H1 (cell line): ENCODE data around the gene APOL3. TPM values are rescaled to one million over a fixed set of nuclear protein-coding genes. Genes with fewer than 3 reads are reported as not detected.
A peak's percentile ranks its signal among the peaks of the same experiment; 100 is the strongest.

Source experiments
- CTCF ChIA-PET: fragments of 300-600 bp; sonication (Branson Sonifier 250); formaldehyde crosslinking; loops from one replicate; lab custom pipeline; 2021; ENCODE audit not compliant: partially characterized antibody; lab: Charles Lee
- POLR2A ChIA-PET: fragments of 300-600 bp; sonication (Branson Sonifier 250); formaldehyde crosslinking; loops from one replicate; lab custom pipeline; 2021; ENCODE audit warnings: inconsistent platforms; ENCODE audit not compliant: partially characterized antibody; lab: Charles Lee
- DNase-seq, 2 experiments: peaks; one replicate each; pipeline versions ENCODE4 v3.0.0 to v3.0.0-alpha.2; 2010 to 2022; ENCODE audit warnings: low spot score in 2 of 2, low read depth in 1 of 2, mixed read lengths in 1 of 2
- FAIRE-seq: peaks from 2 replicates; lab custom pipeline; 2011; peaks lifted over from hg19 to GRCh38; lab: Jason Lieb, UNC
- H2AFZ ChIP-seq: 2 replicates; pipeline ENCODE4 v1.8.1; 2012; ENCODE audit warnings: low read length, inconsistent platforms
- H2AK5ac ChIP-seq: 2 replicates; pipeline ENCODE4 v1.6.1; 2013; ENCODE audit warnings: low read depth, low read length
- H2BK120ac ChIP-seq: replicated peaks from 2 replicates; pipeline ENCODE3; 2013; ENCODE audit warnings: low read depth, low read length, inconsistent platforms
- H2BK12ac ChIP-seq: 2 replicates; pipeline ENCODE4 v1.6.1; 2013; ENCODE audit warnings: low read depth, low read length
- H2BK15ac ChIP-seq: 2 replicates; pipeline ENCODE4 v1.6.1; 2013; ENCODE audit warnings: low read length
- H2BK20ac ChIP-seq: 2 replicates; pipeline ENCODE4 v1.6.1; 2013; ENCODE audit warnings: low read length
- H2BK5ac ChIP-seq: 2 replicates; pipeline ENCODE4 v1.6.1; 2013; ENCODE audit warnings: low read depth, low read length
- H3K14ac ChIP-seq: 2 replicates; pipeline ENCODE4 v1.6.1; 2013; ENCODE audit warnings: inconsistent platforms; ENCODE audit not compliant: insufficient read length
- H3K18ac ChIP-seq: 2 replicates; pipeline ENCODE4 v1.6.1; 2013; ENCODE audit warnings: low read length; ENCODE audit errors: extremely low read depth
- H3K23ac ChIP-seq: 2 replicates; pipeline ENCODE4 v1.6.1; 2013; ENCODE audit warnings: inconsistent platforms; ENCODE audit not compliant: insufficient read length
- H3K23me2 ChIP-seq: 2 replicates; pipeline ENCODE4 v1.6.1; 2013; ENCODE audit warnings: low read depth, low read length
- H3K27ac ChIP-seq: 2 replicates; pipeline ENCODE4 v1.6.1; 2011; ENCODE audit warnings: low read depth, low read length, inconsistent platforms
- H3K27me3 ChIP-seq, 4 experiments: replicated peaks in 1 of 4; 1 replicate in 1 of 4; 2 replicates in 3 of 4; pipeline versions ENCODE4 v1.6.1 to v1.8.1; 2011 to 2013; ENCODE audit warnings: low read length in 3 of 4, mild to moderate bottlenecking in 3 of 4, inconsistent platforms in 2 of 4, mixed read lengths in 2 of 4, moderate library complexity in 1 of 4; ENCODE audit not compliant: control insufficient read depth in 3 of 4, insufficient read depth in 3 of 4; ENCODE audit errors: extremely low read depth in 1 of 4
- H3K36me3 ChIP-seq, 4 experiments: 2 replicates each; pipeline versions ENCODE4 v1.6.1 to v1.8.1; 2011 to 2013; ENCODE audit warnings: mild to moderate bottlenecking in 4 of 4, low read length in 3 of 4, moderate library complexity in 2 of 4, control low read depth in 1 of 4, inconsistent platforms in 1 of 4; ENCODE audit not compliant: insufficient read depth in 4 of 4, control insufficient read depth in 2 of 4
- H3K4ac ChIP-seq: replicated peaks from 2 replicates; pipeline ENCODE3; 2013; ENCODE audit warnings: low read length, low read depth, mixed read lengths, inconsistent platforms; ENCODE audit not compliant: insufficient read length
- H3K4me1 ChIP-seq, 4 experiments: replicated peaks in 1 of 4; 1 replicate in 1 of 4; 2 replicates in 3 of 4; pipeline versions ENCODE4 v1.6.1 to v1.8.1; 2011 to 2013; ENCODE audit warnings: low read length in 3 of 4, inconsistent platforms in 2 of 4, mixed read lengths in 1 of 4; ENCODE audit not compliant: insufficient read depth in 4 of 4, control insufficient read depth in 3 of 4
- H3K4me2 ChIP-seq, 2 experiments: 2 replicates each; pipeline versions ENCODE4 v1.6.1 to v1.8.1; 2011 to 2013; ENCODE audit warnings: low read depth in 2 of 2, low read length in 2 of 2, control low read depth in 1 of 2, inconsistent platforms in 1 of 2, mild to moderate bottlenecking in 1 of 2; ENCODE audit not compliant: insufficient read depth in 1 of 2
- H3K4me3 ChIP-seq, 4 experiments: fragments of 200-600, 300-600 bp in 1 of 4; sonication (generic), shearing (Covaris generic), sonication (Bioruptor Twin) in 1 of 4; 2 replicates each; pipeline versions ENCODE4 v1.5.1 to v1.8.1; 2011 to 2016; ENCODE audit warnings: low read length in 4 of 4, low read depth in 3 of 4, control low read depth in 2 of 4, inconsistent platforms in 2 of 4, mild to moderate bottlenecking in 2 of 4, mixed read lengths in 1 of 4, moderate library complexity in 1 of 4; ENCODE audit not compliant: insufficient read depth in 2 of 4; ENCODE audit errors: extremely low read depth in 1 of 4
- H3K56ac ChIP-seq: replicated peaks from 2 replicates; pipeline ENCODE3; 2013; ENCODE audit warnings: low read depth, mild to moderate bottlenecking, mixed read lengths, low read length, inconsistent platforms; ENCODE audit not compliant: insufficient read length
- H3K79me1 ChIP-seq: 2 replicates; pipeline ENCODE4 v1.6.1; 2013; ENCODE audit warnings: low read depth, low read length, control low read depth
- H3K79me2 ChIP-seq, 2 experiments: 2 replicates each; pipeline versions ENCODE4 v1.6.1 to v1.8.1; 2012 to 2013; ENCODE audit warnings: low read length in 2 of 2, mild to moderate bottlenecking in 2 of 2, inconsistent platforms in 1 of 2; ENCODE audit not compliant: insufficient read depth in 2 of 2, control insufficient read depth in 1 of 2
- H3K9ac ChIP-seq, 4 experiments: replicated peaks in 1 of 4; 1 replicate in 1 of 4; 2 replicates in 3 of 4; pipeline versions ENCODE4 v1.6.1 to v1.8.1; 2011 to 2013; ENCODE audit warnings: low read depth in 3 of 4, low read length in 3 of 4, control low read depth in 2 of 4, mild to moderate bottlenecking in 2 of 4, moderate library complexity in 2 of 4, inconsistent platforms in 1 of 4; ENCODE audit errors: extremely low read depth in 1 of 4
- H3K9me3 ChIP-seq, 2 experiments: 2 replicates each; pipeline versions ENCODE4 v1.6.1 to v1.8.1; 2012 to 2013; ENCODE audit warnings: mild to moderate bottlenecking in 2 of 2, moderate library complexity in 2 of 2, control low read depth in 1 of 2, inconsistent platforms in 1 of 2, low read depth in 1 of 2, low read length in 1 of 2, mixed read lengths in 1 of 2; ENCODE audit not compliant: insufficient read depth in 2 of 2
- H4K20me1 ChIP-seq, 2 experiments: replicated peaks in 1 of 2; 2 replicates each; pipeline versions ENCODE3 to v1.8.1; 2011 to 2013; ENCODE audit warnings: inconsistent platforms in 2 of 2, low read length in 2 of 2, mild to moderate bottlenecking in 1 of 2; ENCODE audit not compliant: insufficient read depth in 2 of 2, control insufficient read depth in 1 of 2
- H4K5ac ChIP-seq: 2 replicates; pipeline ENCODE4 v1.6.1; 2013; ENCODE audit warnings: low read length, low read depth, mixed read lengths, inconsistent platforms; ENCODE audit not compliant: insufficient read length
- H4K8ac ChIP-seq: 2 replicates; pipeline ENCODE4 v1.8.0; 2013; ENCODE audit warnings: mild to moderate bottlenecking, moderate library complexity, low read length, inconsistent platforms; ENCODE audit not compliant: insufficient read depth; ENCODE audit errors: extremely low read depth
- H4K91ac ChIP-seq: replicated peaks from 2 replicates; pipeline ENCODE3; 2013; ENCODE audit warnings: low read length, mixed read lengths, inconsistent platforms; ENCODE audit not compliant: insufficient read length
- RFX5 ChIP-seq: IDR thresholded peaks from 2 replicates; pipeline ENCODE4 v1.6.1; 2011; ENCODE audit warnings: low read depth, low read length, improper control_type of control experiment, borderline replicate concordance
- SIRT6 ChIP-seq: IDR thresholded peaks from one replicate; pipeline ENCODE4 v1.7.1; 2012; ENCODE audit warnings: low read length, inconsistent platforms
- WGBS, 2 experiments: shearing (Covaris generic) in 1 of 2; methylation state at CpG; one replicate each; pipeline versions ENCODE4 v1.1.6 to v1.1.7; 2013 to 2015; ENCODE audit warnings: low lambda C conversion rate in 2 of 2, mixed read lengths in 2 of 2, inconsistent platforms in 1 of 2, low coverage in 1 of 2, missing lambda C conversion rate in 1 of 2; ENCODE audit not compliant: insufficient replicate concordance in 2 of 2, insufficient coverage in 1 of 2, insufficient read length in 1 of 2; ENCODE audit errors: extremely low coverage in 1 of 2, missing lambda C conversion rate in 1 of 2; 5-methylcytosine and 5-hydroxymethylcytosine counted together
- polyA plus RNA-seq, 7 experiments: library from polyadenylated mRNA; depleted of rRNA in 3 of 7; stranded (reverse) in 5 of 7; unstranded in 2 of 7; fragments of >200 nt in 5 of 7; fragments of 200-250 nt in 2 of 7; gene quantifications; 1 replicate in 5 of 7; 2 replicates in 1 of 7; 4 replicates in 1 of 7; pipeline versions ENCODE4 v1.2.1 to v1.2.3, GENCODE V29; 2011 to 2013; ENCODE audit warnings: missing spikeins in 2 of 7, mixed read lengths in 2 of 7
- total RNA-seq: library from RNA; stranded (reverse); fragmentation: NEBNext Ultra II Directional; extraction: Animal tissue kit (Norgen Biotek cat#: 25700); gene quantifications from 2 replicates; pipeline ENCODE4 v1.2.1, GENCODE V29; 2021

Gene APOL3
- total and polyA plus RNA-seq, 2 of the 8 experiments (the other 6 are each of a cell fraction or from before 2014, with no cell fraction given), result 0.12 TPM; not detected in 1

DNA sequence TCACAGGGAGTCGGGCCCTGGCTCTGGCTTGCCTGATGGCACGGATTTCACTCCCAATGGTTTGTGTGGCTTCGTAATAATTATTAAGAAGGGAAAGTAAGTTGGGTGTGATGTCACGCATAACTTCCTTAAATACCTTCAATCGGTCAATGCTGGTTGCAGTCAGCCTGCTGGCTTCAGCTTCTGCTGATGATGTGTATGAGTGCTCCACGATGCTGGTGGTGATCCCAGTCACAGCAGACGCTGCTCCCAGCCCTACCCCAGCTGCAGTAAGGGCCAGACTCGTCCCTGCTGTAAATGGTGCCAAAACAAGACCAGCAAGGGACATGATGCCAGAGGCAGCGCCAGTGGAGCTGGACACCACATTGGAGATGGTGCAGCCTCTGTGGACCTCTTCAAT lies 19.1 kb downstream of the APOL3 start:
- Histone ChIP-seq H3K9ac (no peak overlapping the region), H3K18ac (no peak overlapping the region), H3K79me1 (no peaks in the 10 kb centered on the region; the same call in 1 of the 2 replicates), H3K4me3 (no peak overlapping the region), H2BK20ac (no peak overlapping the region), H2AFZ (no peak overlapping the region), H4K91ac (no peak overlapping the region), H4K8ac (peak overlapping the region; percentile 48; the same call in 1 of the 2 replicates), H2BK12ac (no peak overlapping the region), H3K4me1 (peaks cover 5 to 11% (median 9%) of the 10 kb centered on the region in 4 experiments), H3K79me2 (no peaks in the 10 kb centered on the region)
- POLR2A ChIA-PET, result interaction anchor here (0.6 to 1.1 kb wide), 3 partner anchors 19 to 286 kb away, joined by 3 read pairs; partner anchors contain the start of gene APOL3
- WGBS, 2 experiments, result 89% methylated on average over 9 of the region's 9 CpGs; no CpG with 5 or more reads in 1 of the 2 experiments
- FAIRE-seq, result no peak
- TF ChIP-seq RFX5 (no peak), SIRT6 (no peak)
- TF ChIP-seq, all 59 proteins: peak for 0
- no peak overlapping the region for H3K27ac ChIP-seq
- 0 out of 2 replicates have a peak overlapping the region, but pooled peaks have one; percentile 2 for H2BK15ac ChIP-seq
- H2AK5ac ChIP-seq, result no peak overlapping the region
- no peak for DNase-seq
- H2BK5ac ChIP-seq, result no peak overlapping the region
- H3K27me3 ChIP-seq, result no peaks in the 10 kb centered on the region; a peak in 1 of 7 replicates
- H2BK120ac ChIP-seq, result no peak overlapping the region
- H3K23me2 ChIP-seq, result 0 out of 2 replicates have a peak, but pooled peaks cover 1% of the 10 kb centered on the region
- H3K36me3 ChIP-seq, result no peaks in the 10 kb centered on the region
- H3K23ac ChIP-seq, result no peak overlapping the region
- no peak overlapping the region; a peak in 1 of 4 replicates for H3K4me2 ChIP-seq
- H3K14ac ChIP-seq, result no peak overlapping the region
- H4K20me1 ChIP-seq, result no peaks in the 10 kb centered on the region
- H4K5ac ChIP-seq, result no peak overlapping the region
- no peaks in the 10 kb centered on the region for H3K9me3 ChIP-seq
- H3K4ac ChIP-seq, result peak overlapping the region; percentile 29
- H3K56ac ChIP-seq, result no peak overlapping the region
- CTCF ChIA-PET, result interaction anchor here (0.6 to 8.4 kb wide), 11 partner anchors 9 to 1346 kb away, joined by 3 to 86 read pairs (median 4); no protein-coding TSS in a partner anchor
